Erythroblast (primary cell): ENCODE measurements around the gene ANGPT4.

ENCODE experiments used
- GATA1 ChIP-seq: IDR thresholded peaks from 2 replicates; pipeline ENCODE4 v1.6.1; 2011; ENCODE audit warnings: low read depth, mild to moderate bottlenecking, control low read depth, low read length, moderate library complexity
- POLR2A ChIP-seq: IDR thresholded peaks from 2 replicates; pipeline ENCODE4 v1.6.1; 2011; ENCODE audit warnings: mild to moderate bottlenecking, low read length

DNA sequence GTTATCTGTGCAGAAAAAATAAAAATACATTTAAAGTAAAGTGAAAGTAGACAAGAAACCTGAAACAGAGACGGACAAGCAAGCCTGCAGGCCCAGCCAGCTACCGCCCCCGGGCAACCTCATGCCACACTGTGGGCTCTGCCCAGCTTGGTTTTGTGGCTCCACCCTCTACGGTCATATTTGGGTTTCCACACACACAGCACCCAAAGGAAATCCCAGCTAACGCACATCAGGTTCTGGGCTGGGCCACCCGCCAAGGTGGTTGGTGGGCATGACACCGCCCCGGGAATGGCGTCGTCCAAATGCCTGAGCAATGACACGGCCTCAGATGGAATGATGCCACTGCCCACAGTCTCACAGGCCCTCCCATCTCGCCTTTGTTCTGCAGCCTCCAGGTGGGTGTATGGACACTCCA is 59.8 kb downstream of the ANGPT4 start:
- no peak for TF ChIP-seq POLR2A
- no peak for TF ChIP-seq GATA1
